K562 treated with DMSO at 1 percent for 24 hours (cell line): ENCODE measurements around the gene ENDOG. TPM values are rescaled to one million over a fixed set of nuclear protein-coding genes. Genes with fewer than 3 reads are reported as not detected.

ENCODE experiments used
- total RNA-seq: library from RNA; unstranded; fragments of 300-600 nt; gene quantifications from 2 replicates; pipeline ENCODE4 v1.2.3, GENCODE V29; 2022; ENCODE audit warnings: low read depth; ENCODE audit not compliant: insufficient read depth

ENDOG gene
- 217 and 239 TPM in 2 replicates for total RNA-seq

DNA sequence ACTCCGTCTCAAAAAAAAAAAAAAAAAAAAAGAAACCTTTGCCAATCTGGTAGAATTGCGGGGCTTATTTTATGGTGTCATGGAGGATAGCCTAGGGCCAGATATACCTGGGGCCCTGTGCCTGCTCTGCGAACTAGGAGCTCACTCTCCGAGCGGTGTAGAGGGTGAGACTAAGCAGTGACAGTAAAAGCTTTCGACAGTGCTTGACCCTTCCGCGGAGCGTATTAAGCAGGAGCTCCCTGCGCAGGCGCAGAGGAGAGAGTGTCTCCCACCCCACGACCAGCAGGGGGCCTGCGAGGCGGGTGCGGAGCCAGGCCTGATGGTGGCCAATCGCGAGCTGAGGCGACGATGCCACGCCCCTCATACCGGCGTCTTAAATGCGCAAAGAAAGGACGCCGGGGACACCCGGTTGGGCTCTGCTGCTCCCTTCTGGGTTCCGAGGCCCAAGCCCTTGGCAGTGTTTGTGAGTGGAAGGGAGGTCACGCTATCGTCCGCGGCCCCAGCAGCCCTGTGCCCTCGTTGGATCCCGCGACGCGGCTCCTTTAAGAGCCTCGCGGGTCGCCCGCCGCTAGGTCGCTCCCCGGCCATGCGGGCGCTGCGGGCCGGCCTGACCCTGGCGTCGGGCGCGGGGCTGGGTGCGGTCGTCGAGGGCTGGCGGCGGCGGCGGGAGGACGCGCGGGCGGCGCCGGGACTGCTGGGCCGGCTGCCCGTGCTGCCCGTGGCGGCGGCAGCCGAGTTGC, at the start of gene ENDOG:
ENDOG (plus strand) TSS at position 402 of the 740 bp plus-strand sequence; CDS start at position 587, 185 bp downstream.

DNA sequence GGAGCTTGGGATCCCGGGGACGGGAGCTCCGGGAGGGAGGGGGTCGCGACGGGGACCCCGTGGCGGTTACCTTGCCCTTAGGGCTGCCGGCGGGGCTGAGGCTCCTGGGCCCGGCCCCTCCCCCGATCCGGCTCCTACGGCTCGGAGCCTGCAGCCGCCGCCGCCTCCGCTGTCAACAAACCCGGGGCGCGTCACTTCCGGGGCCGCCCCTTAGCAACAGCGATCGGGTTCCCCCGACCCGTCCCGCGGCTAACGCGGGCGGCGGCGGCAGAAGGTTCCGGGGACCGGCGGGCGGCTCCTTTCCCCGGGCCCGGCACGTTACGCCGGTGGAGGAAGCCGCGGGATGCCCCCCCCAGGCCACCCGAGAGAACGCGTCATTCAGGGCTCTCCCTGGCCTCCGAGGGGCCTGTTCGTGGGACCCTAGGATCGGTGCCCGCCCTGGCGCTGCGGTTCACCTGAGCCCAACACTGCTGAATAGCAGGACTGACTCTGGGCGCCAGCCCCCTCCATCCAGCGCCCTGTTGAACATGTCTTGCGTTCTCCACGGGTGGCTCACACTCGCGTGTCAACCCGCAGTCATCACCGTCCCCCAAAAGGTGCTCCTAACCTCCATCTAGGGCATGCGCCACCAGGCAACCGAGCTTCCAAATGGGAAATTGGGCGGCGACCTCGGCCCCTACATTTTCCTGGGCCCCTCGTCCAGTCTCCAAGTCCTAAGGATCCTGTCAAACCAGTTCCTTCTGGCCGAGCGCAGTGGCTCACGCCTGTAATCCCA, 46.4 kb upstream of the ENDOG start, which contains the start of gene ZER1:
ZER1 (minus strand) TSS at position 183 of the 775 bp plus-strand sequence. CDS start 16,362 bp downstream, outside the sequence.

DNA sequence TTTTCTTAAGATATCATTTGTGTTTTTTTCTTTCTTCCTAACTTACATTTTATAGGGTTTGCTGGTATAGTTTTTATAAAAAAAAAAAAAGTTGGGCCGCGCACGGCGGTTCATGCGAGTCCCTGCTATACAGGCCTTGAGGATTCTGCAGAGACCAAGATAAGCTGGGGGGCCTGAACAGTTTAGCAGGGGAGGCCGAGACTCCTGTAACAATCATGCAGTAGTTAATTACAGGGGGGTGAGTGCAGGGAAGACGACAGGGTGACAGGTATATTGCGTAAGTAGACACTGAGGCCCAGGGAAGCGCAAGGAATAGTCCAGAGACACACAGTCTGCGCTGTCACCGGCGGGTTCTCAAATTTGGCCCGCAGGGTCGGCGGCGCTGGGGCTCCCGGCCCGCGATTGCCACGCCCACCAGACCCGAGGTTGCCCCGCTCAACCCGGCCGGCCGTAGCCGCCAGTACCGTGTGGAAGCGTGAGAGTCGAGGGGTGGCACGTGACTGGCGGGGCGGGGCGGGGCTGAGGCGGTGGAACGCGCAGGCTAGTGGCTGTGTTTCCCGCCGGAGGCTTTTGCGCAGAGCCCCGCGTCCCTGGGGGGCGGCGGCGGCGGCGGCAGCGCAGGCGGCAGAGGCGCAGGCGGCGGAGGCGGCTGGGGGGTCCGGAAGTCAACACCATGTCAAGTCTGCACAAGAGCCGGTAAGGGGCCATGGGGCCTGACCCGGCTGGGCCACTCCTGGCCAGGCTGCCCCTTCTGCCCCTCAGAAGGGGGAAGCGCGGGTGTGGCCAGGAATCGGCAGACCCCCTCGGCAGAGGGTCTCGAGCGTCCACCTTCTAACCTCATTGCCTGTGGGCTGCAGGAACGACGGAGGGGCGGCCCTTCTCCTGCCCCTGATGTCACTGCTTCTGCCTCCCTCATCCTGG, 31.4 kb upstream of the ENDOG start, which contains the start of gene TBC1D13:
TBC1D13 (plus strand) TSS at position 573 of the 921 bp plus-strand sequence; CDS start at position 674, 101 bp downstream.

DNA sequence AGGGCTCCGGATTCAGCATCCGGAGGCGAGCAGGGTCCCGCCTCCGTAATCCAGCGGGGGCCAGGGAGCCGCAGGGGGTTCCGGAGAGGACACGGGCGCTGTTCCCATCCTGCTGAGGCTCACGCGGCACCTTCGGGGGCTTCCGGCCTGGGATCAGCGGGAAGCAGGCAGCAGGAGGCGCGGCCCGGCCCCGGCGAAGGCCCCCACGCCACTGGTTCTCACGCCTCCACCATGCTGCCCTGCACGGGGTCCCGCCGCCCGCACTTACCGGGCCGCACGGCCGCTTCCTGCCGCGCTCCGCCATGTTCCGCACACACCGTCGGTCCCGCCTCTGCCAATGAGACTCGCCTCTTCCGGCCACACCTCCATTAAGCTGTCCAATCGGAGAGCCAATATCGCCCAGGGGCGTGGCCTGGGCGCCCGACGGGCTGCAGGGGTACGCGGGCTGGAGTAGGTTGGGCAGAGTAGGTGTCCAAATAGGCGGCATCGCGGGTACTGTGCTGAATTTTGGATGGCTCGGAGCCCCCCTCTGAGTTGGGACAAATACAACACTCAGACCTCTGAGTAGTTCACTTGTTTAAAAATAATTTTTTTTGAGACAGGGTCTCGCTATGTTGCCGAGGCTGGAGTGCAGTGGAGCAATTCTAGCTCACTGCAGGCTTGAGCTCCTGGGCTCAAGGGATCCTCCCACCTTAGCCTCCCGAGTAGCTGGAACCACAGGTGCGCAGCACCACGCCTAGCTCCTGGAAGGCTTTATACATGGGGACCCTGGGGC, 11.4 kb downstream of the ENDOG start, which contains the start of gene SPOUT1:
SPOUT1 (minus strand) TSS at position 318 of the 775 bp plus-strand sequence; CDS start at position 304, 14 bp downstream.

Other genes with a start within 250 kb of the ENDOG start
- gene DYNC2I2, start 161.7 kb upstream of the ENDOG start, total RNA-seq = 218 and 251 TPM in 2 replicates
- 256 and 274 TPM in 2 replicates for gene SET, start 129.3 kb upstream of the ENDOG start, total RNA-seq
- 41.9 and 43.0 TPM in 2 replicates for gene PKN3, start 116.0 kb upstream of the ENDOG start, total RNA-seq
- gene ZDHHC12, start 94.4 kb upstream of the ENDOG start, total RNA-seq = 95.0 and 101 TPM in 2 replicates
- 45.1 and 47.5 TPM in 2 replicates for gene ZER1, start 46.6 kb upstream of the ENDOG start, total RNA-seq
- 48.1 and 49.2 TPM in 2 replicates for gene TBC1D13, start 31.2 kb upstream of the ENDOG start, total RNA-seq
- 28.2 and 29.7 TPM in 2 replicates for gene SPOUT1, start 11.3 kb downstream of the ENDOG start, total RNA-seq
- gene KYAT1, start 63.5 kb downstream of the ENDOG start, total RNA-seq = 18.6 and 23.8 TPM in 2 replicates
- gene LRRC8A, start 63.6 kb downstream of the ENDOG start, total RNA-seq = 41.7 and 44.5 TPM in 2 replicates
- 0.73 and 0.95 TPM in 2 replicates for gene PHYHD1, start 102.5 kb downstream of the ENDOG start, total RNA-seq
- 21.9 and 23.8 TPM in 2 replicates for gene DOLK, start 129.1 kb downstream of the ENDOG start, total RNA-seq
- gene NUP188, start 129.2 kb downstream of the ENDOG start, total RNA-seq = 63.9 and 64.0 TPM in 2 replicates
- gene SH3GLB2, start 209.8 kb downstream of the ENDOG start, total RNA-seq = 78.8 and 86.0 TPM in 2 replicates
- gene MIGA2, start 218.1 kb downstream of the ENDOG start, total RNA-seq = 26.6 and 38.2 TPM in 2 replicates